AG04449 (cell line): ENCODE results near the gene COL4A1.

Experiments used
- CTCF ChIA-PET: fragments of 350-600 bp; formaldehyde crosslinking; extraction: SDS; loops from one replicate; lab custom pipeline; 2021; ENCODE audit warnings: antibody characterized with exemption; lab: Yijun Ruan, JAX
- POLR2A ChIA-PET: fragments of 400-600, 350-600 bp; formaldehyde crosslinking; extraction: SDS; loops from one replicate; lab custom pipeline; 2020; ENCODE audit warnings: antibody characterized with exemption, inconsistent platforms; lab: Yijun Ruan, JAX
- DNase-seq: peaks from one replicate; pipeline ENCODE4 v3.0.0-alpha.2; 2010; ENCODE audit warnings: low read depth, low spot score
- H3K4me3 ChIP-seq: 2 replicates; pipeline ENCODE4 v1.5.1; 2011; ENCODE audit warnings: low read depth, mild to moderate bottlenecking, control low read depth, low read length
- TF ChIP-seq, protein P1 (sequence below): IDR thresholded peaks from one replicate; pipeline ENCODE4 v1.5.1; 2011; ENCODE audit warnings: mild to moderate bottlenecking, moderate library complexity, low read length, control low read depth, inconsistent platforms; ENCODE audit not compliant: insufficient read depth; ENCODE audit errors: missing control alignments

Gene COL4A1

DNA sequence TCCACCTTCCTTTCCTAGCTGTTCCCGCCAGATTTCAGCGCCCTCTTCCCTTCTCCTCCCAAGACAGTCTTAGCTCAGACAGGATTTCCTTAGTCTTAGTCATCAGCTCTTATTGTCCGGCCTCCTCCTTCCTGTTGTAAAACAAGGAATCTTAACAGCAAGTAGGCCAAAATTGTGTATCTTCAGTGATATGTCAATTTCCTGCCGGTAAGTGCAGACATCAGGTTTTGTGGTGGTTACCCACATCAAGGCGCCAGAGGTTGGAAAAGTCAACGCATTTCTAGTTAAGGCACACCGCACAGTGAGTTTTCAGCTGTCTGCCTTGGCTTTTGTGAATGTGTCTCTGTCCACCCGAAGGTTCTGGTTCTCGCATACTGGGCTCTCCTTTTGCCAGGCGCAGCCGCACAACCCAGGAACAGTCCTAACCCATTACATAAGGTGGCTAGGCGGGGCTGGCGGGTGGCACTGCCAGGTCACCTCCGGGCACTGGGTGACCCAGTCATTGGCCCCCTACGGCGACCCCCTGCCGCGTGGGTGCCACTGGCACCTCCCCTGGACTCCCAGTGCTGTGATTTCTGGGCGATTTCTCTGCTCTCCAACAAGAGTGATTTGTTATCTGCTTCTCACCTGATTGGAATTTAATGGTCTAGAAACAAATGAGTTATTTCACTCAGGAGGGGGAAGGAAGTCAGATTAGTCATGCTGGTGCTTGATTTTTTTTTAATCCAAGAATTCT lies 13.0 kb upstream of the COL4A1 start:
- H3K4me3 ChIP-seq, result no peak overlapping the region
- no peak for DNase-seq
- CTCF ChIA-PET, result interaction anchor here (0.8 to 1.0 kb wide), 3 partner anchors 10 to 13 kb away, joined by 3 read pairs; partner anchors contain the start of genes COL4A1 and COL4A2
- TF ChIP-seq, protein P1, sequence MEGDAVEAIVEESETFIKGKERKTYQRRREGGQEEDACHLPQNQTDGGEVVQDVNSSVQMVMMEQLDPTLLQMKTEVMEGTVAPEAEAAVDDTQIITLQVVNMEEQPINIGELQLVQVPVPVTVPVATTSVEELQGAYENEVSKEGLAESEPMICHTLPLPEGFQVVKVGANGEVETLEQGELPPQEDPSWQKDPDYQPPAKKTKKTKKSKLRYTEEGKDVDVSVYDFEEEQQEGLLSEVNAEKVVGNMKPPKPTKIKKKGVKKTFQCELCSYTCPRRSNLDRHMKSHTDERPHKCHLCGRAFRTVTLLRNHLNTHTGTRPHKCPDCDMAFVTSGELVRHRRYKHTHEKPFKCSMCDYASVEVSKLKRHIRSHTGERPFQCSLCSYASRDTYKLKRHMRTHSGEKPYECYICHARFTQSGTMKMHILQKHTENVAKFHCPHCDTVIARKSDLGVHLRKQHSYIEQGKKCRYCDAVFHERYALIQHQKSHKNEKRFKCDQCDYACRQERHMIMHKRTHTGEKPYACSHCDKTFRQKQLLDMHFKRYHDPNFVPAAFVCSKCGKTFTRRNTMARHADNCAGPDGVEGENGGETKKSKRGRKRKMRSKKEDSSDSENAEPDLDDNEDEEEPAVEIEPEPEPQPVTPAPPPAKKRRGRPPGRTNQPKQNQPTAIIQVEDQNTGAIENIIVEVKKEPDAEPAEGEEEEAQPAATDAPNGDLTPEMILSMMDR, result no peak
- POLR2A ChIA-PET, result interaction anchor here (0.6 to 1.2 kb wide), 4 partner anchors 13 to 58 kb away, joined by 3 to 7 read pairs (median 4); partner anchors contain the start of genes COL4A1 and COL4A2

GRCh38 chr13:110319397-110319773 lies 12.4 kb upstream of the COL4A1 start:
- DNase-seq, result no peak
- POLR2A ChIA-PET, result interaction anchor here (0.6 to 1.2 kb wide), 4 partner anchors 13 to 59 kb away, joined by 3 to 7 read pairs (median 4); partner anchors contain the start of genes COL4A1 and COL4A2
- H3K4me3 ChIP-seq, result no peak overlapping the region
- TF ChIP-seq, protein P1, result no peak
- CTCF ChIA-PET, result interaction anchor here (0.8 to 1.0 kb wide), 2 partner anchors 11 to 13 kb away, joined by 3 read pairs; partner anchors contain the start of genes COL4A1 and COL4A2

GRCh38 chr13:110318920-110319319 lies 12.0 kb upstream of the COL4A1 start:
- TF ChIP-seq, protein P1, result no peak
- H3K4me3 ChIP-seq, result no peak overlapping the region
- ChIA-PET POLR2A (interaction anchor here (1.1 kb wide), 1 partner anchor 12 kb away, joined by 7 read pairs; the partner anchor contains the start of genes COL4A1 and COL4A2), CTCF (no interaction called here)
- DNase-seq, result no peak

GRCh38 chr13:110317496-110318195 lies 10.7 kb upstream of the COL4A1 start:
- TF ChIP-seq, protein P1, result no peak

GRCh38 chr13:110317093-110317492 lies 10.1 kb upstream of the COL4A1 start:
- no peak overlapping the region for H3K4me3 ChIP-seq
- DNase-seq, result no peak
- TF ChIP-seq, protein P1, result no peak
- POLR2A ChIA-PET, result no interaction called here
- CTCF ChIA-PET, result no interaction called here

More at GRCh38 chr13:110317496-110318195, 10.7 kb upstream of the COL4A1 start:
- ChIA-PET POLR2A (no interaction called here), CTCF (no interaction called here)
- DNase-seq, result no peak
- H3K4me3 ChIP-seq, result no peak overlapping the region

DNA sequence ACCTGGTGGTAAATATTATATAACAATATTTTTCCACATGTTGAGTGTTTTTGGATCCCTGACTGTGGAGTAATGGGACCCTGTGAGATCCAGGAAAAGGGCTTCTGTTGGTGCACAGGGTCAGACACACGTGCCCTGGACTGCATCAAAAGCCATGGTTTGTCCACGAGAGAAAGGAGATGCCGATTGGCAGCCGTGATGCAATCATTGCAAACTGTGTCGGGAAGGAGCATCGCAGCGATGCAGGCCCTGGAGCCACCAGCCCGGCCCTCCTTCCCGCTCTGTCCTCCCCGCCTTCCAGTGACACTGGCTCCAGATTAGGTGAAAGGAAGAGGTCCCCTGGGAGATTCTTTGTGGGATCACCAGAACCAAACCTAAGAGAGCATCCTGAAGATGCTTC lies 9.2 kb upstream of the COL4A1 start:
- TF ChIP-seq, protein P1, result no peak
- ChIA-PET CTCF (no interaction called here), POLR2A (interaction anchor here (1.0 kb wide), 1 partner anchor 10 kb away, joined by 4 read pairs; the partner anchor contains the start of gene COL4A1)

More for the DNA sequence above, 9.2 kb upstream of the COL4A1 start:
- DNase-seq, result no peak
- no peak overlapping the region for H3K4me3 ChIP-seq
